ENCODE data around the gene GUCD1. TPM values are rescaled to one million over a fixed set of nuclear protein-coding genes. Genes with fewer than 3 reads are reported as not detected.

Gene GUCD1
- total RNA-seq, 2 experiments from 2014 or later = 114 to 144 TPM

- no peaks in the 10 kb centered on the region for H3K36me3 ChIP-seq (ENCODE audit: insufficient read depth, low read length)
- intact Hi-C loops (cut with micrococcal nuclease; ENCODE audit: unreplicated experiment) = no loop called here
- CTCF ChIA-PET (ENCODE audit: unreplicated experiment) = no interaction called here
- H3K9me2 ChIP-seq (ENCODE audit: insufficient read depth, low read length) = no peaks in the 10 kb centered on the region
- no peaks in the 10 kb centered on the region for H4K20me1 ChIP-seq (ENCODE audit: insufficient read depth, low read length)
- no peak overlapping the region for H2AFZ ChIP-seq (ENCODE audit: low read length)
- no peak for DNase-seq (ENCODE audit: low spot score)
- no peak overlapping the region for H3K4me3 ChIP-seq (ENCODE audit: low read depth, low read length, poor library complexity, severe bottlenecking)
- H3K27ac ChIP-seq (ENCODE audit: low read depth, low read length, poor library complexity, severe bottlenecking) = no peak overlapping the region
- H3K4me2 ChIP-seq (ENCODE audit: low read length) = no peak overlapping the region
- peaks cover 37% of the 10 kb centered on the region for H3K4me1 ChIP-seq (ENCODE audit: insufficient read depth, low read length, poor library complexity, severe bottlenecking)
- H3K79me2 ChIP-seq (ENCODE audit: insufficient read depth, low read depth, low read length) = no peaks in the 10 kb centered on the region
- POLR2A ChIA-PET = interaction anchor here (0.7 kb wide), 1 partner anchor 87 kb away, joined by 3 read pairs; no protein-coding TSS in a partner anchor
- no TSS peak for BruUV-seq (replicated peaks)
- TF ChIP-seq EZH2phosphoT487 (IDR thresholded peaks at IDR 0.05; ENCODE audit: borderline replicate concordance, low read depth, low read length) = no peak
- no peaks in the 10 kb centered on the region for H3K9me3 ChIP-seq (ENCODE audit: low read length)
Measured at GRCh38 chr22:24504540-24504939, 50.4 kb downstream of the GUCD1 start.

- H3K9me2 ChIP-seq (ENCODE audit: insufficient read depth, low read length) = no peaks in the 10 kb centered on the region
- DNase-seq (ENCODE audit: low spot score) = no peak
- H3K4me2 ChIP-seq (ENCODE audit: low read length) = no peak overlapping the region
- BruUV-seq (replicated peaks) = no TSS peak
- H3K79me2 ChIP-seq (ENCODE audit: insufficient read depth, low read depth, low read length) = no peaks in the 10 kb centered on the region
- H3K4me3 ChIP-seq (ENCODE audit: low read depth, low read length, poor library complexity, severe bottlenecking) = no peak overlapping the region
- intact Hi-C loops (cut with micrococcal nuclease; ENCODE audit: unreplicated experiment) = loop anchor here (1.0 kb wide), 1 partner anchor 83 kb away; no protein-coding TSS in a partner anchor
- no peaks in the 10 kb centered on the region for H4K20me1 ChIP-seq (ENCODE audit: insufficient read depth, low read length)
- TF ChIP-seq EZH2phosphoT487 (IDR thresholded peaks at IDR 0.05; ENCODE audit: borderline replicate concordance, low read depth, low read length) (no peak), CTCF (conservative IDR thresholded peaks at IDR 0.05; ENCODE audit: low read length) (no peak)
- H3K4me1 ChIP-seq (ENCODE audit: insufficient read depth, low read length, poor library complexity, severe bottlenecking) = peaks cover 32% of the 10 kb centered on the region
- no peak overlapping the region for H3K27ac ChIP-seq (ENCODE audit: low read depth, low read length, poor library complexity, severe bottlenecking)
- no peaks in the 10 kb centered on the region for H3K9me3 ChIP-seq (ENCODE audit: low read length)
- H3K36me3 ChIP-seq (ENCODE audit: insufficient read depth, low read length) = no peaks in the 10 kb centered on the region
- POLR2A ChIA-PET = interaction anchor here (0.7 kb wide), 1 partner anchor 86 kb away, joined by 3 read pairs; no protein-coding TSS in a partner anchor
- CTCF ChIA-PET (ENCODE audit: unreplicated experiment) = interaction anchor here (0.5 kb wide), 1 partner anchor 18 kb away, joined by 3 read pairs; no protein-coding TSS in a partner anchor
- H2AFZ ChIP-seq (ENCODE audit: low read length) = no peak overlapping the region; the same call in 1 of the 2 replicates
Measured at GRCh38 chr22:24503843-24504338, 51.0 kb downstream of the GUCD1 start.

GRCh38 chr22:24503137-24503842 lies 51.6 kb downstream of the GUCD1 start:
- Histone ChIP-seq H4K20me1 (ENCODE audit: insufficient read depth, low read length) (no peaks in the 10 kb centered on the region), H3K9me3 (ENCODE audit: low read length) (no peaks in the 10 kb centered on the region), H3K79me2 (ENCODE audit: insufficient read depth, low read depth, low read length) (no peaks in the 10 kb centered on the region), H3K4me1 (ENCODE audit: insufficient read depth, low read length, poor library complexity, severe bottlenecking) (peaks cover 32% of the 10 kb centered on the region), H3K4me2 (ENCODE audit: low read length) (no peak overlapping the region), H2AFZ (ENCODE audit: low read length) (no peak overlapping the region; the same call in 1 of the 2 replicates), H3K36me3 (ENCODE audit: insufficient read depth, low read length) (no peaks in the 10 kb centered on the region), H3K27ac (ENCODE audit: low read depth, low read length, poor library complexity, severe bottlenecking) (no peak overlapping the region), H3K9me2 (ENCODE audit: insufficient read depth, low read length) (no peaks in the 10 kb centered on the region), H3K4me3 (ENCODE audit: low read depth, low read length, poor library complexity, severe bottlenecking) (no peak overlapping the region)
- no peak for TF ChIP-seq EZH2phosphoT487 (IDR thresholded peaks at IDR 0.05; ENCODE audit: borderline replicate concordance, low read depth, low read length)
- TF ChIP-seq CTCF (conservative IDR thresholded peaks at IDR 0.05; ENCODE audit: low read length) = peak; percentile 91
- intact Hi-C loops (cut with micrococcal nuclease; ENCODE audit: unreplicated experiment) = loop anchor here (1.0 kb wide), 1 partner anchor 82 kb away; no protein-coding TSS in a partner anchor
- peak; percentile 80 for DNase-seq (ENCODE audit: low spot score)
- no TSS peak for BruUV-seq (replicated peaks)
- CTCF ChIA-PET (ENCODE audit: unreplicated experiment) = interaction anchor here (1.0 kb wide), 1 partner anchor 82 kb away, joined by 3 read pairs; no protein-coding TSS in a partner anchor
- POLR2A ChIA-PET = interaction anchor here (1.0 to 1.3 kb wide), 3 partner anchors 67 to 77 kb away, joined by 3 to 6 read pairs (median 3); no protein-coding TSS in a partner anchor

Data from OCI-LY7 (cell line).